ENCODE measurements around the gene CCDC93.

Gene CCDC93

GRCh38 chr2:117985092-117985491 lies 28.8 kb downstream of the CCDC93 start:
- DNase-seq, result no peak

GRCh38 chr2:117984208-117984607 lies 29.7 kb downstream of the CCDC93 start:
- no peak for DNase-seq

GRCh38 chr2:117983040-117983439 lies 30.8 kb downstream of the CCDC93 start:
- no peak for DNase-seq

- DNase-seq, result no peak
Measured at GRCh38 chr2:117982376-117983033, 31.4 kb downstream of the CCDC93 start.

GRCh38 chr2:117981810-117982209 lies 32.1 kb downstream of the CCDC93 start:
- DNase-seq, result no peak

GRCh38 chr2:117980783-117981676 lies 32.8 kb downstream of the CCDC93 start:
- DNase-seq, result no peak

- peak; percentile 10 for DNase-seq
Measured at GRCh38 chr2:117979911-117980701, 33.8 kb downstream of the CCDC93 start.

- no peak for DNase-seq
Measured at GRCh38 chr2:117977696-117978095, 36.2 kb downstream of the CCDC93 start.

GRCh38 chr2:117976581-117976980 lies 37.3 kb downstream of the CCDC93 start:
- DNase-seq, result no peak

GRCh38 chr2:117973498-117974082 lies 40.3 kb downstream of the CCDC93 start:
- no peak for DNase-seq

GRCh38 chr2:117972476-117973123 lies 41.3 kb downstream of the CCDC93 start:
- DNase-seq, result no peak

GRCh38 chr2:117968722-117969121 lies 45.1 kb downstream of the CCDC93 start:
- DNase-seq, result no peak

- no peak for DNase-seq
Measured at GRCh38 chr2:117967977-117968718, 45.7 kb downstream of the CCDC93 start.

- no peak for DNase-seq
Measured at GRCh38 chr2:117963446-117963845, 50.4 kb downstream of the CCDC93 start.

GRCh38 chr2:117961201-117961600 lies 52.7 kb downstream of the CCDC93 start:
- no peak for DNase-seq

- no peak for DNase-seq
Measured at GRCh38 chr2:117960231-117960630, 53.6 kb downstream of the CCDC93 start.

GRCh38 chr2:117958186-117958585 lies 55.7 kb downstream of the CCDC93 start:
- no peak for DNase-seq

GRCh38 chr2:117957616-117958015 lies 56.3 kb downstream of the CCDC93 start:
- no peak for DNase-seq

- no peak for DNase-seq
Measured at GRCh38 chr2:117956036-117956796, 57.7 kb downstream of the CCDC93 start.

- no peak for DNase-seq
Measured at GRCh38 chr2:117953231-117953630, 60.6 kb downstream of the CCDC93 start.

- no peak for DNase-seq
Measured at GRCh38 chr2:117952701-117953100, 61.2 kb downstream of the CCDC93 start.

Measured in GDM1 (cell line).